Caco-2 (cell line): ENCODE data around the gene NT5DC1. TPM values are rescaled to one million over a fixed set of nuclear protein-coding genes. Genes with fewer than 3 reads are reported as not detected.

Source experiments
- BruUV-seq: library from RNA; stranded (reverse); fragments of 400-500 nt; replicated peaks from 2 replicates; lab custom pipeline; 2021; lab: Mats Ljungman, UMichigan
- CTCF ChIA-PET: fragments of 300-600 bp; sonication (Branson Sonifier 250); formaldehyde crosslinking; loops from one replicate; lab custom pipeline; 2022; ENCODE audit warnings: antibody characterized with exemption; lab: Charles Lee
- POLR2A ChIA-PET: fragments of 300-600 bp; sonication (Branson Sonifier 250); formaldehyde crosslinking; loops from one replicate; lab custom pipeline; 2022; ENCODE audit warnings: antibody characterized with exemption; lab: Charles Lee
- DNase-seq, 2 experiments: peaks; one replicate each; pipeline versions ENCODE4 v3.0.0 to v3.0.0-alpha.2; 2020 to 2022
- H3K27me3 ChIP-seq: replicated peaks from 2 replicates; pipeline ENCODE4 v1.6.0; 2011; ENCODE audit warnings: low read length; ENCODE audit not compliant: control insufficient read depth, insufficient read depth
- H3K36me3 ChIP-seq: 2 replicates; pipeline ENCODE4 v1.5.1; 2011; ENCODE audit warnings: low read length; ENCODE audit not compliant: control insufficient read depth, insufficient read depth
- H3K4me1 ChIP-seq: fragments of 250-450 bp; sonication (Bioruptor Pico); 2 replicates; pipeline ENCODE4 v1.5.1; 2020; ENCODE audit warnings: mild to moderate bottlenecking
- H3K4me3 ChIP-seq: 2 replicates; pipeline ENCODE4 v1.5.1; 2011; ENCODE audit warnings: low read depth, mild to moderate bottlenecking, control low read depth, low read length
- H3K9me3 ChIP-seq: fragments of 250-450 bp; sonication (Bioruptor Pico); 2 replicates; pipeline ENCODE4 v1.5.1; 2020; ENCODE audit warnings: mild to moderate bottlenecking, moderate library complexity
- H3K27ac Mint-ChIP-seq: one replicate; pipeline ENCODE4 v1.8.0; 2022; ENCODE audit warnings: mixed read lengths; ENCODE audit not compliant: unreplicated experiment
- H3K27me3 Mint-ChIP-seq: one replicate; pipeline ENCODE4 v1.8.0; 2022; ENCODE audit warnings: mixed read lengths; ENCODE audit not compliant: insufficient read depth, unreplicated experiment
- H3K36me3 Mint-ChIP-seq: one replicate; pipeline ENCODE4 v1.8.0; 2022; ENCODE audit warnings: mild to moderate bottlenecking, mixed read lengths; ENCODE audit not compliant: insufficient read depth, unreplicated experiment
- H3K4me1 Mint-ChIP-seq: one replicate; pipeline ENCODE4 v1.8.0; 2022; ENCODE audit warnings: low read depth, mixed read lengths; ENCODE audit not compliant: unreplicated experiment
- H3K4me3 Mint-ChIP-seq: one replicate; pipeline ENCODE4 v1.8.0; 2022; ENCODE audit warnings: mild to moderate bottlenecking, moderate library complexity, mixed read lengths; ENCODE audit not compliant: unreplicated experiment
- H3K9me3 Mint-ChIP-seq: one replicate; pipeline ENCODE4 v1.8.0; 2022; ENCODE audit warnings: mixed read lengths; ENCODE audit not compliant: unreplicated experiment
- intact Hi-C: fragments of 100-400 bp; cut with micrococcal nuclease; formaldehyde crosslinking; loops from one replicate; pipeline ENCODE4 v1.10.0; 2022; ENCODE audit not compliant: unreplicated experiment
- total RNA-seq: library from RNA; stranded (reverse); gene quantifications from 2 replicates; pipeline ENCODE4 v1.2.3, GENCODE V29; 2022
- TF ChIP-seq, protein P1 (sequence below), 2 experiments: fragments of 200-600 bp in 1 of 2; IDR thresholded peaks; 1 replicate in 1 of 2; 2 replicates in 1 of 2; pipeline versions ENCODE4 v1.5.1 to v1.8.0; 2011 to 2022; ENCODE audit warnings: antibody characterized with exemption in 1 of 2, control low read depth in 1 of 2, inconsistent platforms in 1 of 2, low read depth in 1 of 2, low read length in 1 of 2, mild to moderate bottlenecking in 1 of 2, moderate library complexity in 1 of 2; ENCODE audit not compliant: insufficient read depth in 1 of 2, severe bottlenecking in 1 of 2, unreplicated experiment in 1 of 2

The NT5DC1 gene
- total RNA-seq, 1 experiment from 2014 or later, result 54.3 TPM

GRCh38 chr6:116087437-116088027, 13.1 kb upstream of the NT5DC1 start:
- POLR2A ChIA-PET, result interaction anchor here (1.4 kb wide), 1 partner anchor 13 kb away, joined by 4 read pairs; the partner anchor contains the start of gene NT5DC1
- H3K27ac Mint-ChIP-seq, result no peak overlapping the region

DNA sequence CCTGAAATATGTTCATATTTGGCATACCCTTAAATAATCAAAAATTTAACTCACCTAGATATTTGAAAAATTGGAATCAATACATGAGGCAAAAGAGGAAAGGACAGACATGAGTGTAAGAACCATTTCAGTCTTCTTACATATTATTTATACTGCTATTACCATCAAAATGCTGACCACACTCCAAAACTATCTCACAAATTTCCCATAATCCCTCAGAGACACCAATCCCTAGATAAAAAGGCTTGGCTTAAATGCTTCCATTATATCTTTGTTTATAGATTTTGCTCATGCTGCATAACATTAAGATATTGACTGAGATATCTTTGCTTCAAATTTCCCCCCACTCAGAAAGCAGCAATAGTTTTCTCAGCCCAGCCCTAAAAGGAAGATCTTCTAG, 11.7 kb upstream of the NT5DC1 start:
- Histone ChIP-seq H3K4me3 (no peak overlapping the region), H3K36me3 (no peaks in the 10 kb centered on the region), H3K4me1 (no peaks in the 10 kb centered on the region), H3K27me3 (no peaks in the 10 kb centered on the region), H3K9me3 (no peaks in the 10 kb centered on the region)
- intact Hi-C loops, result no loop called here
- CTCF ChIA-PET, result no interaction called here
- POLR2A ChIA-PET, result no interaction called here
- Mint-ChIP-seq H3K27ac (no peak overlapping the region), H3K27me3 (no peaks in the 10 kb centered on the region), H3K9me3 (no peaks in the 10 kb centered on the region), H3K36me3 (no peaks in the 10 kb centered on the region), H3K4me1 (peaks cover 12% of the 10 kb centered on the region), H3K4me3 (no peak overlapping the region)
- BruUV-seq, result no TSS peak
- no peak for DNase-seq
- TF ChIP-seq, protein P1, sequence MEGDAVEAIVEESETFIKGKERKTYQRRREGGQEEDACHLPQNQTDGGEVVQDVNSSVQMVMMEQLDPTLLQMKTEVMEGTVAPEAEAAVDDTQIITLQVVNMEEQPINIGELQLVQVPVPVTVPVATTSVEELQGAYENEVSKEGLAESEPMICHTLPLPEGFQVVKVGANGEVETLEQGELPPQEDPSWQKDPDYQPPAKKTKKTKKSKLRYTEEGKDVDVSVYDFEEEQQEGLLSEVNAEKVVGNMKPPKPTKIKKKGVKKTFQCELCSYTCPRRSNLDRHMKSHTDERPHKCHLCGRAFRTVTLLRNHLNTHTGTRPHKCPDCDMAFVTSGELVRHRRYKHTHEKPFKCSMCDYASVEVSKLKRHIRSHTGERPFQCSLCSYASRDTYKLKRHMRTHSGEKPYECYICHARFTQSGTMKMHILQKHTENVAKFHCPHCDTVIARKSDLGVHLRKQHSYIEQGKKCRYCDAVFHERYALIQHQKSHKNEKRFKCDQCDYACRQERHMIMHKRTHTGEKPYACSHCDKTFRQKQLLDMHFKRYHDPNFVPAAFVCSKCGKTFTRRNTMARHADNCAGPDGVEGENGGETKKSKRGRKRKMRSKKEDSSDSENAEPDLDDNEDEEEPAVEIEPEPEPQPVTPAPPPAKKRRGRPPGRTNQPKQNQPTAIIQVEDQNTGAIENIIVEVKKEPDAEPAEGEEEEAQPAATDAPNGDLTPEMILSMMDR (IDR thresholded peaks at IDR 0.05; ENCODE audit: insufficient read depth in 1 of 2, low read depth in 1 of 2, low read length in 1 of 2, severe bottlenecking in 1 of 2, unreplicated experiment in 1 of 2), result no peak

More at GRCh38 chr6:116087437-116088027, 13.1 kb upstream of the NT5DC1 start:
- H3K4me3 ChIP-seq, result no peak overlapping the region
- DNase-seq, result no peak
- H3K27me3 Mint-ChIP-seq, result no peaks in the 10 kb centered on the region
- no peaks in the 10 kb centered on the region for H3K4me1 ChIP-seq
- peaks cover 21% of the 10 kb centered on the region for H3K4me1 Mint-ChIP-seq
- CTCF ChIA-PET, result interaction anchor here (1.4 kb wide), 1 partner anchor 15 kb away, joined by 7 read pairs; no protein-coding TSS in a partner anchor
- no TSS peak for BruUV-seq
- no peaks in the 10 kb centered on the region for H3K9me3 Mint-ChIP-seq
- intact Hi-C loops, result no loop called here
- no peaks in the 10 kb centered on the region for H3K27me3 ChIP-seq
- TF ChIP-seq, protein P1 (IDR thresholded peaks at IDR 0.05; ENCODE audit: insufficient read depth in 1 of 2, low read depth in 1 of 2, low read length in 1 of 2, severe bottlenecking in 1 of 2, unreplicated experiment in 1 of 2), result no peak
- H3K9me3 ChIP-seq, result no peaks in the 10 kb centered on the region
- no peak overlapping the region for H3K4me3 Mint-ChIP-seq
- no peaks in the 10 kb centered on the region for H3K36me3 ChIP-seq
- H3K36me3 Mint-ChIP-seq, result no peaks in the 10 kb centered on the region

- H3K36me3 Mint-ChIP-seq, result no peaks in the 10 kb centered on the region
- no peak overlapping the region for H3K4me3 ChIP-seq
- H3K4me1 ChIP-seq, result no peaks in the 10 kb centered on the region
- peaks cover 12% of the 10 kb centered on the region for H3K9me3 Mint-ChIP-seq
- BruUV-seq, result no TSS peak
- no peak overlapping the region for H3K27ac Mint-ChIP-seq
- H3K27me3 ChIP-seq, result no peaks in the 10 kb centered on the region
- intact Hi-C loops, result no loop called here
- no peaks in the 10 kb centered on the region for H3K27me3 Mint-ChIP-seq
- ChIA-PET CTCF (no interaction called here), POLR2A (no interaction called here)
- TF ChIP-seq, protein P1 (IDR thresholded peaks at IDR 0.05; ENCODE audit: insufficient read depth in 1 of 2, low read depth in 1 of 2, low read length in 1 of 2, severe bottlenecking in 1 of 2, unreplicated experiment in 1 of 2), result no peak
- no peak overlapping the region for H3K4me3 Mint-ChIP-seq
- H3K9me3 ChIP-seq, result no peaks in the 10 kb centered on the region
- no peak for DNase-seq
- H3K36me3 ChIP-seq, result no peaks in the 10 kb centered on the region
- H3K4me1 Mint-ChIP-seq, result peaks cover 12% of the 10 kb centered on the region
These were observed 10.4 kb upstream of the NT5DC1 start for GRCh38 chr6:116090251-116090650.
